GM12878 (cell line): ENCODE measurements around the gene RARA. TPM values are rescaled to one million over a fixed set of nuclear protein-coding genes. Genes with fewer than 3 reads are reported as not detected.

Source experiments
- ATAC-seq: fragments of 200-7000 bp; cut with Tn5 transposase; 3 replicates; pipeline ENCODE4 v1.9.1; 2020; ENCODE audit warnings: mild to moderate bottlenecking, moderate library complexity
- BruUV-seq: library from RNA; stranded (reverse); fragments of 400-500 nt; replicated peaks from 2 replicates; lab custom pipeline; 2021; lab: Mats Ljungman, UMichigan
- CTCF ChIA-PET: fragments of 300-600 bp; sonication (Branson Sonifier 250); formaldehyde crosslinking; extraction: SDS; loops from one replicate; lab custom pipeline; 2021; ENCODE audit warnings: inconsistent platforms; lab: Yijun Ruan, JAX
- POLR2A ChIA-PET: fragments of 350-600 bp; formaldehyde crosslinking; extraction: SDS; loops from one replicate; lab custom pipeline; 2021; ENCODE audit warnings: inconsistent platforms; lab: Charles Lee
- RAD21 ChIA-PET: fragments of 300-600 bp; sonication (Branson Sonifier 250); formaldehyde crosslinking; loops from one replicate; lab custom pipeline; 2023; ENCODE audit warnings: antibody characterized with exemption; ENCODE audit not compliant: unreplicated experiment; lab: Charles Lee
- SMC1A ChIA-PET: fragments of 300-600 bp; sonication (Branson Sonifier 250); formaldehyde crosslinking; loops from one replicate; lab custom pipeline; 2023; ENCODE audit not compliant: unreplicated experiment, uncharacterized antibody; lab: Charles Lee
- DNase-seq: peaks from one replicate; pipeline ENCODE4 v3.0.0-alpha.2; 2011; ENCODE audit warnings: low read depth, low spot score
- FAIRE-seq: peaks from 3 replicates; lab custom pipeline; 2011; peaks lifted over from hg19 to GRCh38; lab: Jason Lieb, UNC
- H2AFZ ChIP-seq: 2 replicates; pipeline ENCODE4 v1.6.0; 2011; ENCODE audit warnings: low read depth, low read length, control low read depth; ENCODE audit not compliant: control insufficient read depth
- H3K27ac ChIP-seq: 2 replicates; pipeline ENCODE4 v1.5.1; 2011; ENCODE audit warnings: control low read depth; ENCODE audit not compliant: control insufficient read depth, insufficient read depth
- H3K27me3 ChIP-seq, 2 experiments: replicated peaks in 1 of 2; 2 replicates each; pipeline versions ENCODE4 v1.6.0 to v1.6.1; 2011; ENCODE audit warnings: low read length in 1 of 2; ENCODE audit not compliant: control insufficient read depth in 2 of 2, insufficient read depth in 2 of 2
- H3K36me3 ChIP-seq, 2 experiments: 2 replicates each; pipeline ENCODE4 v1.5.1; 2011; ENCODE audit warnings: low read length in 1 of 2; ENCODE audit not compliant: control insufficient read depth in 2 of 2, insufficient read depth in 2 of 2
- H3K4me1 ChIP-seq: 2 replicates; pipeline ENCODE4 v1.6.1; 2011; ENCODE audit warnings: mild to moderate bottlenecking, low read length, moderate library complexity, mixed read lengths; ENCODE audit not compliant: control insufficient read depth, insufficient read depth
- H3K4me2 ChIP-seq: 2 replicates; pipeline ENCODE4 v1.6.0; 2011; ENCODE audit warnings: control low read depth; ENCODE audit not compliant: control insufficient read depth, insufficient read depth
- H3K4me3 ChIP-seq: fragments of 200-600 bp; sonication (generic); 2 replicates; pipeline ENCODE4 v1.5.1; 2016
- H3K79me2 ChIP-seq: 2 replicates; pipeline ENCODE4 v1.6.0; 2011; ENCODE audit warnings: low read length; ENCODE audit not compliant: control insufficient read depth, insufficient read depth
- H3K9ac ChIP-seq: 2 replicates; pipeline ENCODE4 v1.8.0; 2011; ENCODE audit warnings: low read length, control low read depth, mixed read lengths; ENCODE audit not compliant: control insufficient read depth, insufficient read depth
- H3K9me3 ChIP-seq: replicated peaks from 3 replicates; pipeline ENCODE4 v1.5.1; 2011; ENCODE audit warnings: mild to moderate bottlenecking, low read length; ENCODE audit not compliant: control insufficient read depth, insufficient read depth
- H4K20me1 ChIP-seq: 2 replicates; pipeline ENCODE4 v1.6.0; 2011; ENCODE audit not compliant: control insufficient read depth, insufficient read depth
- BRCA1 ChIP-seq: IDR thresholded peaks from 2 replicates; pipeline ENCODE4 v1.6.1; 2011; ENCODE audit warnings: low read depth, low read length, improper control_type of control experiment
- CREB1 ChIP-seq: IDR thresholded peaks from 2 replicates; pipeline ENCODE4 v1.6.1; 2012; ENCODE audit warnings: low read depth, mild to moderate bottlenecking, inconsistent platforms
- HCFC1 ChIP-seq: fragments of 150-350 bp; IDR thresholded peaks from 2 replicates; pipeline ENCODE4 v1.6.1; 2014; ENCODE audit warnings: low read length
- KAT2A ChIP-seq: conservative IDR thresholded peaks from 2 replicates; pipeline ENCODE4 v1.6.1; 2011; ENCODE audit warnings: low read depth, low read length; ENCODE audit not compliant: control insufficient read depth
- SMAD1 ChIP-seq: fragments of 450-650 bp; IDR thresholded peaks from 2 replicates; pipeline ENCODE4 v1.6.1; 2018; ENCODE audit warnings: mild to moderate bottlenecking, low read depth; ENCODE audit not compliant: partially characterized antibody
- STAT3 ChIP-seq: IDR thresholded peaks from 2 replicates; pipeline ENCODE4 v1.6.1; 2011; ENCODE audit warnings: low read depth, low read length, improper control_type of control experiment
- SUPT20H ChIP-seq: IDR thresholded peaks from 2 replicates; pipeline ENCODE4 v1.6.1; 2011; ENCODE audit warnings: low read depth, mild to moderate bottlenecking, low read length, moderate library complexity, borderline replicate concordance; ENCODE audit not compliant: control insufficient read depth
- ZBTB4 ChIP-seq: fragments of 450-650 bp; formaldehyde crosslinking; IDR thresholded peaks from 2 replicates; pipeline ENCODE4 v1.4.0; 2022; ENCODE audit warnings: mild to moderate bottlenecking, moderate library complexity
- WGBS: methylation state at CpG from one replicate; pipeline ENCODE4 v1.1.6; 2016; ENCODE audit warnings: low lambda C conversion rate; ENCODE audit not compliant: insufficient replicate concordance, insufficient coverage; ENCODE audit errors: missing lambda C conversion rate; 5-methylcytosine and 5-hydroxymethylcytosine counted together
- in situ Hi-C: fragments of 300-500 bp; cut with MboI; formaldehyde crosslinking; loops from 9 replicates; pipeline ENCODE4 v1.14.3; 2018; ENCODE audit warnings: mixed read lengths
- intact Hi-C: fragments of 100-400 bp; cut with micrococcal nuclease; formaldehyde crosslinking; loops from one replicate; pipeline ENCODE4 v1.14.2; 2022; ENCODE audit not compliant: unreplicated experiment
- polyA plus RNA-seq, 11 experiments: library from polyadenylated mRNA; depleted of rRNA in 4 of 11; unstranded in 6 of 11; stranded (reverse) in 5 of 11; fragments of >200 nt; fragmentation: Nextera tagmentation in 4 of 11; fragmentation: Illumina TruSeq in 1 of 11; extraction: Ambion mirVana in 4 of 11; extraction: Trizol in 1 of 11; gene quantifications; 1 replicate in 1 of 11; 2 replicates in 10 of 11; pipeline versions ENCODE4 v1.2.1 to v1.2.3, GENCODE V29; 2011 to 2016; ENCODE audit warnings: inconsistent platforms in 2 of 11, missing spikeins in 2 of 11, low read depth in 1 of 11
- total RNA-seq, 4 experiments: library from RNA; depleted of rRNA in 3 of 4; stranded (reverse); fragments of >200 nt in 3 of 4; fragmentation: Illumina TruSeq in 1 of 4; extraction: Trizol in 1 of 4; gene quantifications; 2 replicates each; pipeline versions ENCODE4 v1.2.1 to v1.2.3, GENCODE V29; 2013 to 2021
- TF ChIP-seq, protein P1 (sequence below): fragments of 150-350 bp; IDR thresholded peaks from 2 replicates; pipeline ENCODE4 v1.6.1; 2016; ENCODE audit warnings: low read depth, low read length
- TF ChIP-seq, protein P2 (sequence below): fragments of 450-650 bp; IDR thresholded peaks from 2 replicates; pipeline ENCODE4 v1.6.1; 2017; ENCODE audit warnings: low read depth, mild to moderate bottlenecking, moderate library complexity
- TF ChIP-seq, protein P3 (sequence below): IDR thresholded peaks from 2 replicates; pipeline ENCODE4 v1.6.1; 2012; ENCODE audit warnings: low read depth, low read length, improper control_type of control experiment

Gene RARA
- total and polyA plus RNA-seq, 10 of the 15 experiments (the other 5 are each of a cell fraction or from before 2014, with no cell fraction given) = 0.13 to 33.6 (median 13.6) TPM

DNA sequence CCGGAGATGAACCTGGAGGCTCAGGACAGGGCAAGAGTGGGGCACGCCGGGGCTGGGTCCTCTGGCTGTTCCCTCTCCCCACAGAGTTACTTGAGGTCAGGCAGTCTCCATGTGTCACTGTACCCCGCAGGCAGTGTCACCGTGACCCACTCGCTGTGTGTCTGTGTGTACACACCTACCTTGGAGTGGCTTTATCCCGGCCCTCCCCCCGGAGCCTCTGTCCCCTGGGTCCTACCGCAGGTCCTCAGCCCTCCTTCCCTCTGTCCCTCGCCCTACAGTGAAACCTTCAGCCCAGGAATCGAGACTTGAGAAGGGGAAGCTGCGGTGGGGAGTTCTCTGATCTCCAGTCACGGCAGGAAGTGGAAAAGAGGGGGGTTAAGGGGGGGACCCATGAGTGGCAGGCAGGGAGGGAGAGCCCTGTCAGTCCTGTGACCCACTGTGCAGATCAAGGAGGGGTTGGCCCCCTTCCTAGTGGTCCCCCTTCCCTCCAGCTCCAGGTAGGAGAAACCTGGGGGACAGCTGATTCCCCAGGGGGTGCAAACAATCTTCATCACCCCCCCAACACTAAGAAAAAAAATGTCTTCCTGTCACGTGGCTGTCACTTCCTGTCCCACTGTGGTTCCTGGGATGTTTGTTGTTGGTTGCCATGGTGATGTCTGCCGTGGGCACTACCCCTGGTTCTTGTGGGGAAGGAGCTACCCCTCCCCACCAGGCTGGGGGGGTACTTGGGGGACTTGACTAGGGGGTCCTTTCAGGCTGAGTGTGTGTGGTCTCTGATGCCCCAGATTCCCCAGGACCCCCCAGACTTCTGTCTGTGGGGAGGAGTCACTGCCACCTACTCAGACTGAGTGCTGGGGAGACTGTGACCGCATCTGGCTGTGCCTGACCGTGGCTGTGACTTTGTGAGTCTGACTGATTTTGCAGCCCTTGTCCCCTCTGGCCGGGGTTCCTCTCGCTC lies 13.7 kb downstream of the RARA start:
- intact Hi-C loops = loop anchor here (5.0 kb wide), 2 partner anchors 35 to 1350 kb away; no protein-coding TSS in a partner anchor
- RAD21 ChIA-PET = interaction anchor here (0.6 to 12.6 kb wide), 6 partner anchors 13 to 210 kb away, joined by 3 to 156 read pairs (median 4); partner anchors contain the start of gene RARA
- FAIRE-seq (peak; percentile 88), ATAC-seq (peak; percentile 40), DNase-seq (peak; percentile 88)
- H3K9me3 ChIP-seq = no peaks in the 10 kb centered on the region
- peaks cover 0 to 2% of the 10 kb centered on the region in 2 experiments; a peak in 1 of 4 replicates for H3K36me3 ChIP-seq
- POLR2A ChIA-PET = interaction anchor here (0.6 to 7.0 kb wide), 6 partner anchors 12 to 256 kb away, joined by 3 to 123 read pairs (median 4); partner anchors contain the start of gene RARA
- H3K9ac ChIP-seq = peak overlapping the region; percentile 91
- peak overlapping the region; percentile 91 for H3K4me3 ChIP-seq
- H3K4me1 ChIP-seq = peaks cover 62% of the 10 kb centered on the region
- CTCF ChIA-PET = interaction anchor here (0.6 to 8.4 kb wide), 4 partner anchors 13 to 378 kb away, joined by 3 to 90 read pairs (median 32); partner anchors contain the start of gene RARA
- no peaks in the 10 kb centered on the region for H3K27me3 ChIP-seq
- H3K79me2 ChIP-seq = peaks cover 96% of the 10 kb centered on the region
- BruUV-seq = no TSS peak
- 2% methylated on average over 19 of the region's 19 CpGs for WGBS
- peak overlapping the region; percentile 57 for H2AFZ ChIP-seq
- H3K27ac ChIP-seq = peak overlapping the region; percentile 96
- in situ Hi-C loops = loop anchor here (10.0 kb wide), 1 partner anchor 1352 kb away; no protein-coding TSS in a partner anchor
- H3K4me2 ChIP-seq = peak overlapping the region; percentile 100
- SMC1A ChIA-PET = interaction anchor here (0.6 to 11.2 kb wide), 4 partner anchors 15 to 484 kb away, joined by 3 to 172 read pairs (median 4); partner anchors contain the start of gene RARA
- no peaks in the 10 kb centered on the region for H4K20me1 ChIP-seq
- TF ChIP-seq SUPT20H (no peak), KAT2A (no peak), ZBTB4 (CRISPR knock-in tag) (no peak), SMAD1 (no peak), HCFC1 (no peak; the same call in 1 of the 2 replicates), CREB1 (no peak), BRCA1 (no peak), STAT3 (0 out of 2 replicates have a peak, but pooled peaks have one; percentile 47)
- TF ChIP-seq, protein P1, sequence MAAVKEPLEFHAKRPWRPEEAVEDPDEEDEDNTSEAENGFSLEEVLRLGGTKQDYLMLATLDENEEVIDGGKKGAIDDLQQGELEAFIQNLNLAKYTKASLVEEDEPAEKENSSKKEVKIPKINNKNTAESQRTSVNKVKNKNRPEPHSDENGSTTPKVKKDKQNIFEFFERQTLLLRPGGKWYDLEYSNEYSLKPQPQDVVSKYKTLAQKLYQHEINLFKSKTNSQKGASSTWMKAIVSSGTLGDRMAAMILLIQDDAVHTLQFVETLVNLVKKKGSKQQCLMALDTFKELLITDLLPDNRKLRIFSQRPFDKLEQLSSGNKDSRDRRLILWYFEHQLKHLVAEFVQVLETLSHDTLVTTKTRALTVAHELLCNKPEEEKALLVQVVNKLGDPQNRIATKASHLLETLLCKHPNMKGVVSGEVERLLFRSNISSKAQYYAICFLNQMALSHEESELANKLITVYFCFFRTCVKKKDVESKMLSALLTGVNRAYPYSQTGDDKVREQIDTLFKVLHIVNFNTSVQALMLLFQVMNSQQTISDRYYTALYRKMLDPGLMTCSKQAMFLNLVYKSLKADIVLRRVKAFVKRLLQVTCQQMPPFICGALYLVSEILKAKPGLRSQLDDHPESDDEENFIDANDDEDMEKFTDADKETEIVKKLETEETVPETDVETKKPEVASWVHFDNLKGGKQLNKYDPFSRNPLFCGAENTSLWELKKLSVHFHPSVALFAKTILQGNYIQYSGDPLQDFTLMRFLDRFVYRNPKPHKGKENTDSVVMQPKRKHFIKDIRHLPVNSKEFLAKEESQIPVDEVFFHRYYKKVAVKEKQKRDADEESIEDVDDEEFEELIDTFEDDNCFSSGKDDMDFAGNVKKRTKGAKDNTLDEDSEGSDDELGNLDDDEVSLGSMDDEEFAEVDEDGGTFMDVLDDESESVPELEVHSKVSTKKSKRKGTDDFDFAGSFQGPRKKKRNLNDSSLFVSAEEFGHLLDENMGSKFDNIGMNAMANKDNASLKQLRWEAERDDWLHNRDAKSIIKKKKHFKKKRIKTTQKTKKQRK = no peak
- TF ChIP-seq, protein P2, sequence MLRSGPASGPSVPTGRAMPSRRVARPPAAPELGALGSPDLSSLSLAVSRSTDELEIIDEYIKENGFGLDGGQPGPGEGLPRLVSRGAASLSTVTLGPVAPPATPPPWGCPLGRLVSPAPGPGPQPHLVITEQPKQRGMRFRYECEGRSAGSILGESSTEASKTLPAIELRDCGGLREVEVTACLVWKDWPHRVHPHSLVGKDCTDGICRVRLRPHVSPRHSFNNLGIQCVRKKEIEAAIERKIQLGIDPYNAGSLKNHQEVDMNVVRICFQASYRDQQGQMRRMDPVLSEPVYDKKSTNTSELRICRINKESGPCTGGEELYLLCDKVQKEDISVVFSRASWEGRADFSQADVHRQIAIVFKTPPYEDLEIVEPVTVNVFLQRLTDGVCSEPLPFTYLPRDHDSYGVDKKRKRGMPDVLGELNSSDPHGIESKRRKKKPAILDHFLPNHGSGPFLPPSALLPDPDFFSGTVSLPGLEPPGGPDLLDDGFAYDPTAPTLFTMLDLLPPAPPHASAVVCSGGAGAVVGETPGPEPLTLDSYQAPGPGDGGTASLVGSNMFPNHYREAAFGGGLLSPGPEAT = peak; percentile 99
- TF ChIP-seq, protein P3, sequence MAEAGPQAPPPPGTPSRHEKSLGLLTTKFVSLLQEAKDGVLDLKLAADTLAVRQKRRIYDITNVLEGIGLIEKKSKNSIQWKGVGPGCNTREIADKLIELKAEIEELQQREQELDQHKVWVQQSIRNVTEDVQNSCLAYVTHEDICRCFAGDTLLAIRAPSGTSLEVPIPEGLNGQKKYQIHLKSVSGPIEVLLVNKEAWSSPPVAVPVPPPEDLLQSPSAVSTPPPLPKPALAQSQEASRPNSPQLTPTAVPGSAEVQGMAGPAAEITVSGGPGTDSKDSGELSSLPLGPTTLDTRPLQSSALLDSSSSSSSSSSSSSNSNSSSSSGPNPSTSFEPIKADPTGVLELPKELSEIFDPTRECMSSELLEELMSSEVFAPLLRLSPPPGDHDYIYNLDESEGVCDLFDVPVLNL = no peak
